MG63 (cell line): ENCODE measurements around the gene HDAC9. TPM values are rescaled to one million over a fixed set of nuclear protein-coding genes. Genes with fewer than 3 reads are reported as not detected.

Source experiments
- DNase-seq: peaks from one replicate; pipeline ENCODE4 v3.0.0-alpha.2; 2020
- H3K27me3 ChIP-seq: fragments of 250-450 bp; sonication (Bioruptor Pico); 2 replicates; pipeline ENCODE4 v1.5.1; 2020; ENCODE audit warnings: mild to moderate bottlenecking, moderate library complexity
- H3K36me3 ChIP-seq: fragments of 250-450 bp; sonication (Bioruptor Pico); 2 replicates; pipeline ENCODE4 v1.5.1; 2020; ENCODE audit warnings: mild to moderate bottlenecking, moderate library complexity
- H3K4me3 ChIP-seq: fragments of 250-450 bp; sonication (Bioruptor Pico); 2 replicates; pipeline ENCODE4 v1.5.1; 2020; ENCODE audit warnings: mild to moderate bottlenecking, moderate library complexity
- H3K9me3 ChIP-seq: fragments of 250-450 bp; sonication (Bioruptor Pico); 2 replicates; pipeline ENCODE4 v1.5.1; 2020; ENCODE audit warnings: mild to moderate bottlenecking, moderate library complexity
- total RNA-seq: library from RNA; depleted of rRNA; stranded (reverse); fragments of >200 nt; shearing (Covaris generic); gene quantifications from 2 replicates; pipeline ENCODE4 v1.2.3, GENCODE V29; 2014; ENCODE audit warnings: low replicate concordance

Gene HDAC9
- total RNA-seq, 1 experiment from 2014 or later: 0.03 TPM

DNA sequence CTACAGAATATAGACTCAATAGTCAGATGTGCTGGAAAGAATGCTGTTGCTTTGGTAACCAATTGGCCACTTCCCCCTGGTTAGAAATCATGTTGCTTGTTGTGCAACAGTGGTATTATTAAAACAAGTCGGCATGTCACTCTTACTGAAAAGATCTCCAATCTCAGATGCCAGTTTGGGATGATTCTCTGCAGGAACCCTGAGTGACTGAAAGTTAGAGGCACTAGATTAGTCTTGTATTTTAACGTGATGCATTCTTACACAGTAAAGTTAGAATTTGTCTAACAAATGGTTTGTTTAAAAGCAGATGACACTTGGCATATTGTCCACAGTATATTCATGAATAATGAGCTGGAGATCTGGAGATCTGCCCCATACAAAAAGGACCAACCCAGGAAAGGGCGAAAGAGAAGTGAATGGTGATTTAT is 334.3 kb downstream of the HDAC9 start:
- DNase-seq: no peak
- H3K27me3 ChIP-seq: no peaks in the 10 kb centered on the region
- H3K9me3 ChIP-seq: no peaks in the 10 kb centered on the region
- H3K4me3 ChIP-seq: no peak overlapping the region
- H3K36me3 ChIP-seq: no peaks in the 10 kb centered on the region

DNA sequence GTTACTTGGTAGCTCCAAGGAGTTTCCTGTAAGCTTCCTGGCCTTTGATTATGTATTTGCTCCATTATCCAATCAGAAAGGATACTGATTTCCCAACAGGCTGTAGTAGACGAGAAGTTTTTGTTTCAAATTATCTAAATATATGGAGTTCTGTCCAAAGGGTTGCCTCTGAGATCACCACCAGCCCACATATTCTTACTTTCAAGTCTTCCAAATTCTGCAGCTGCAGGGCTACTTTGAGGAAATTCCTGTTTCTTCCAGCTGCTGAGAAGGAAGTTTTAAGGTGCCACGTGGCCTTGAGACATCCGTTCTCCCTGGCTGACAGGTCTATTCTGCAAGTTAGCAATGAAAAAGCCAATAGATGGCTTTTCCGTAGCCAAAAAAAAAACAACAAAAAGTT is 335.9 kb downstream of the HDAC9 start:
- H3K36me3 ChIP-seq: no peaks in the 10 kb centered on the region
- no peak for DNase-seq
- no peaks in the 10 kb centered on the region for H3K9me3 ChIP-seq
- H3K27me3 ChIP-seq: no peaks in the 10 kb centered on the region
- H3K4me3 ChIP-seq: no peak overlapping the region

DNA sequence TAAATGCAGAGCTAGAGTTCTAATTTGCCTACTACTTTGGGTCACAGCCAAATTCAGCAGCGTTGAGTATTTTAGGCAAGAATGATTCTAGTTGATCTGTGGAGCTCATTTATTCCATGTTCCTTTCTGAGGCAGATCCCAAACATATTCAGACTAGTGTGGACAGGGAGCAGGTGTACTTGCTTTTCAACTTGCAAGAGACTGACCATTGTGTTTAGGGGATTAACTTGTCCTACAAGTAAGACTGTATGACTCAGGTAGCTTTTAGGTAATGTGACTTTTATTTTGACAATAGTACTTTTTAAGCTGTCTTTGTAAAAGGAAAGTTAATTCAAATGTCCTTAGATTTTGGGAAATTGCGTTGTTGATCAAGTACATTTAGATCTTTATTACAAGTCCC is 336.4 kb downstream of the HDAC9 start:
- H3K9me3 ChIP-seq: no peaks in the 10 kb centered on the region
- no peaks in the 10 kb centered on the region for H3K36me3 ChIP-seq
- no peaks in the 10 kb centered on the region for H3K27me3 ChIP-seq
- DNase-seq: no peak
- no peak overlapping the region for H3K4me3 ChIP-seq

DNA sequence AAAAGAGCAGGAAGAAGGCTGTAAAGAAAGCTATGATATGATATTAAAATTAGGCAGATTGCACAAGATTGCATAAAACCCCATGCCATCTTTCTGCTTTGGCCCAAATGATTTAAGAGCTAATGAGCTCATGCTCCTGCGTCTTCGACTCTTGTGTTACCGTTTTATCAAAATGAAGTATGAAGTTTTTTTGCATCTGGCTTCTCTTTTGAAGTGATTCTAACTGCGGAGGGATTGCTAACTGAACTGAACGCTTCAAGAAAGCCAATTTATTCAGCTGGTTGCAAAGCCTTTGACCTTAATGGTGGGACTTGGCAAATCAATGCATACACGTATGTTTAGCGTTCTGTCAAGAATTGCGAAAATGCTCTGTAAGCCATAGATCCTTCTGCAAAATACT is 339.0 kb downstream of the HDAC9 start:
- no peak for DNase-seq
- H3K27me3 ChIP-seq: no peaks in the 10 kb centered on the region
- H3K9me3 ChIP-seq: no peaks in the 10 kb centered on the region
- H3K36me3 ChIP-seq: no peaks in the 10 kb centered on the region
- no peak overlapping the region for H3K4me3 ChIP-seq

DNA sequence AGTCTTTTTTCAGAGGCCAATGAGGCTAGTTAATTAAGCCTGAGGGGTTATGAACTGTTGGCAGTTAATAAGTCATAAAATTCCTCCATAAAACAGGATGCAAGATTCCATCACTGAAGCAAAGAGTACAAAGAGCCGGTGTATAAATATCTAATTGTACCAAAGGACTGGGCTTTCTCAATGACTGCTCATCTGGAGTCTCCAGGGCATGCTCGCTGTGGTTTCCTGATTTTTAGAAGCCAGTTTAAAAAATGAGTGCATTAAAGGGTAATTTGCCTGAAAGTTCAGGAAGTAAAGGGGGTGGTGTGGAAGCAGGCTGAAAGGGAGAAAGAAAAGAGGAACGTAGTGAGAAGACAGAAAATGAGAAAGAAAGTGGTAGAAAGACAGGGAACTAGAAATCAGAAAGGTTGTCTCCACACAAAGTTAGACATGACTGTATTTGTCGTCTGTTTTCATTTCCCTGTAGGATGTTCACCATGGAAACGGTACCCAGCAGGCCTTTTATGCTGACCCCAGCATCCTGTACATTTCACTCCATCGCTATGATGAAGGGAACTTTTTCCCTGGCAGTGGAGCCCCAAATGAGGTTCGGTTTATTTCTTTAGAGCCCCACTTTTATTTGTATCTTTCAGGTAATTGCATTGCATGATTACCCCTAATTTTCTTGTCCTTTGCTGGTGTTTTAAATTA is 339.6 kb downstream of the HDAC9 start:
- Histone ChIP-seq H3K4me3 (no peak overlapping the region), H3K27me3 (no peaks in the 10 kb centered on the region), H3K36me3 (no peaks in the 10 kb centered on the region), H3K9me3 (no peaks in the 10 kb centered on the region)
- no peak for DNase-seq

DNA sequence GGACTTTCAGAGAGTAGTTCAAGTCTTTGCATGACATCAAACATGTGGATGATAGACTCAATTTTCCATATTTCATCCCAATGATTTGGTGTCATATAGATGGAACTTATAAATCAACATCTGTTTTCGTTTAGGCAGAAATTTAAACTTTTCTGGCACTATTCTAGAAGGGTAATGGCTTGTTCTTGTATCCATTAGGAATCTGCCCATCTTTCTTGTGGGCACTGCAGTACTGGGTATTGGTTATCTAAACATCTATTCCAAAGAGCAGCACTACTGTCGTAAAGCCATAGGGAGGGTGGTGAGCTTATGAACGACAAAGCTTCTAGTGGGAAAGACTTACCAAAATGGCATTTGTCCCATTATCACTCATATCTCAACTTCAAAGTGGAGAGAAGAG is 348.4 kb downstream of the HDAC9 start:
- DNase-seq: no peak
- H3K9me3 ChIP-seq: no peaks in the 10 kb centered on the region
- H3K4me3 ChIP-seq: no peak overlapping the region
- no peaks in the 10 kb centered on the region for H3K36me3 ChIP-seq
- no peaks in the 10 kb centered on the region for H3K27me3 ChIP-seq

DNA sequence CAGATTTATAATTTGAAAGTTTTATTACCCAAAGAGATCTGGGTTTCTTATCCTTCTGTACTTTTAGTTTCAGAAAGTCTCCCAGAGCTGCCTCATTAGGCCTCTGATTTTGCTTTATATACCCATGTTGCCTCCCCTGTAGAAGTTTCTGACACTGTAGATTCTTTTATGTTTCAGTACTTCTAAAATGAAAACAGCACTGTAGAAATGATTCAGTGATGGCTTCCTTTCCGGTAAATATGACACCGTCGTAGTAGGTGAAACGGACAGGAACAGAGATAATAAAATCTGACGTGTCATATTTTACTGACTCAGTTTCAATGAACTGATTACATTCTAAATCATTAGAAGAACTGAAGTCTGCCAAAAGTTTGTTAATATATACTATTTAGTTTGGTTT is 349.2 kb downstream of the HDAC9 start:
- Histone ChIP-seq H3K9me3 (no peaks in the 10 kb centered on the region), H3K4me3 (no peak overlapping the region), H3K36me3 (no peaks in the 10 kb centered on the region), H3K27me3 (no peaks in the 10 kb centered on the region)
- DNase-seq: no peak

DNA sequence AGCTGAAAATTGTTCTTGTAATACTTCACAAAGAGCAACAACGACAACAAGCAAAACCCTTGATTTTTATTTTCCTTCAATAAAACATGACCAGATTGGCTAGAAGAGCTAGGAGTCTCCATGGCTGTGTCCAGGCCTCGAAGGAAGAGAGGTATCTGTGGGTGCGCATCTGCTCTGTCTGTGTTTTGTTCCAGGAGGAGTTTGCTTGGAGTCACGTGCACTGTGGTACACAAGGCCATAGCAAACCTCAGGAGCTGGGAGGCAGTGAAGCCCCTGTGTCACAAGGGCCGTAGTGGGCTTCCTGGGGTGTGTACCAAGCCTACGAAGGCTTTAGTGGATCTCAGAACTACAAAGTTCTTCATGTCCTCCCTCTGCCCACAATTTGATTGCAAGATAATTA is 350.2 kb downstream of the HDAC9 start:
- H3K27me3 ChIP-seq: no peaks in the 10 kb centered on the region
- no peak for DNase-seq
- H3K4me3 ChIP-seq: no peak overlapping the region
- no peaks in the 10 kb centered on the region for H3K9me3 ChIP-seq
- no peaks in the 10 kb centered on the region for H3K36me3 ChIP-seq

DNA sequence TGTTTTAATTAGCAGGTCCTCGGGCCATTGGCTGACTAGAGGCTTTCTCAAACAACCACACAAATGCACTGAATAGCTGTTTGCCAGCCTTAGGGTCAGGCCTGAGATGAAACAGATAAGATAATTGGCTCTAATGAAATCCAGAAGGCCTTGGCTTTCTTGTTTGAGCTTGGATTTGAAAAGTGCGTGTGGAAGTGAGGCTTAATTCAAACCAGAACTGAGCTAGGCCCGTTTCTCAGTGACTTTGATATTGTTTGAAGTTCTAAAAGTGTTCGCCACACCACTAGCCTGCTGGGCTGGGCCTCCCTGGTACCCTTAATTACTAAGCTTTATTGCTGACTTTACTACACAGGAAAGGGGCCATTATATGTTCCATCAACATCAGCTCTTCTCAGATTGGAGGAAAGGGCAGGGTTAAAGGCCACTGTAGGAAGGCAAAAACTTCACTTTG is 351.2 kb downstream of the HDAC9 start:
- Histone ChIP-seq H3K27me3 (no peaks in the 10 kb centered on the region), H3K36me3 (no peaks in the 10 kb centered on the region), H3K4me3 (no peak overlapping the region), H3K9me3 (no peaks in the 10 kb centered on the region)
- DNase-seq: no peak

DNA sequence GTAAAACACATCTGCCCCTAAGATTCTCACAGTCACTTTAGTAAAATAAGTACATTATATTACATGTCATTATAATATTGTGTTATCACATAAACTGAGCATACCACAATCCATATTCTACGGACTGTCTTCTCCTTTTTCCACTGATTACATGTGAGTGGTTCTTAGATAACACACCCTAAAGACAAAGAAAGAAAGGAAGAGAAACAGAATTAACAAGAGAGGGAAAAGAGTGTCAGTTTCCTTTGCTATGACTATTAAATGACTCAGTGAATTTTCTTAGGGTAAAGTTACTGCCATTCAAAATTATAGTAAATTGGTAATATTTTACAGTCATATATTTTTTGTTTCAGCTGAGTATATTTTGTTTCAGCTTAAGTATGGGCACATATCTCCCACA is 353.6 kb downstream of the HDAC9 start:
- DNase-seq: no peak
- no peaks in the 10 kb centered on the region for H3K27me3 ChIP-seq
- no peaks in the 10 kb centered on the region for H3K9me3 ChIP-seq

DNA sequence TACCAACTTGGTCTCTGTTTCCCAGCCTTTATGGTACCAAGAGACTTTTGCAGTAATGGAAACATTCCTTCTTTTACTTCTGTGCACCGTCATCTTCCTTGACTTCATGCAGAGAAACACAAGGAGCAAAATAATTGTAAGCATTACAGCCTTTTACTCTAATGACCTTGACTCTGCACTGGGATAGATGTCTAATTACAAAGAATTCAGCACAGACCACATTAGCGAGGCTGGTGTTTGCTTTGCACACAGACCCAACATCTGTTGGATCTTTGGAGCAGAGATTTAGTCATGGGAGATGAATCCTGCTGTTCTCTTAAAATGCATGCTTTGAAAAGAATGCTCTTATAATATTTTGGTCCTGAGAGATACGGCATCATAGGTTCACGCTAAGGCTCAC is 360.2 kb downstream of the HDAC9 start:
- no peak for DNase-seq
- no peaks in the 10 kb centered on the region for H3K36me3 ChIP-seq

More for the DNA sequence above, 353.6 kb downstream of the HDAC9 start:
- no peaks in the 10 kb centered on the region for H3K36me3 ChIP-seq
- no peak overlapping the region for H3K4me3 ChIP-seq

DNA sequence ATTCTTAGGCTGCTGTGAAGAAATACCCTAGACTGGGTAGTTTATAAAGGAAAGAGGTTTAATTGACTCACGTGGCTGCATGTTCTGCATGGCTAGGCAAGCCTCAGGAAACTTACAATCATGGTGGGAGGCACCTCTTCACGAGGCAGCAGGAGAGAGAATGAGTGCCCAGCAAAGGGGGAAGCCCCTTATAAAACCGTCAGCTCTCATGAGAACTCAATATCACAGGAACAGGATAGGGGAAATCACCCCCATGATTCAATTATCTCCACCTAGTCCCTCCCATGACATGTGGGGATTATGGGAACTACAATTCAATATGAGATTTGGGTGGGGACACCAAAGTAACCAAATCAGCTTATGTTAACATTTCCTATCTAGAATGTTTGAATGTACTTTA is 362.7 kb downstream of the HDAC9 start:
- DNase-seq: no peak
- Histone ChIP-seq H3K9me3 (no peaks in the 10 kb centered on the region), H3K27me3 (no peaks in the 10 kb centered on the region), H3K4me3 (no peak overlapping the region), H3K36me3 (no peaks in the 10 kb centered on the region)

More for the DNA sequence above, 360.2 kb downstream of the HDAC9 start:
- no peaks in the 10 kb centered on the region for H3K9me3 ChIP-seq
- H3K4me3 ChIP-seq: no peak overlapping the region
- H3K27me3 ChIP-seq: no peaks in the 10 kb centered on the region

DNA sequence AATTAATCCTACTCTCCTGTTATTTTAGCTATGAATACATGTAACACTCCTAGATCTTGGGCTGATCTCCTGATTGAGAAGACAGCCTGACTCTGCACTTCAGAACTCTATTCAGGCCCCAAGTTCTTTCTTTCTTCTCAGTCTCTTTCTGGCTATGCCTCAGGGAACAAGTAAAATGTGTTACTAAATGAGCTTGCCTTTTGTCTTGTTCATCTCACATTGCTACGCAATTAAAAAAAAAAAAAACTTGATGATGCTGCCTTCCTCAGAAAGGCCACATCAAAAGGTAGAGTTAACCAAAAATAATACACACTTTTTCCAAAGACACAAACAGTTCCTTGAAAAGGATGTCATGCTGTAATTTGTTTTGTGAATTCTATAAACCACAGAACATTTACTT is 363.8 kb downstream of the HDAC9 start:
- Histone ChIP-seq H3K4me3 (no peak overlapping the region), H3K36me3 (no peaks in the 10 kb centered on the region), H3K27me3 (no peaks in the 10 kb centered on the region), H3K9me3 (no peaks in the 10 kb centered on the region)
- DNase-seq: no peak

DNA sequence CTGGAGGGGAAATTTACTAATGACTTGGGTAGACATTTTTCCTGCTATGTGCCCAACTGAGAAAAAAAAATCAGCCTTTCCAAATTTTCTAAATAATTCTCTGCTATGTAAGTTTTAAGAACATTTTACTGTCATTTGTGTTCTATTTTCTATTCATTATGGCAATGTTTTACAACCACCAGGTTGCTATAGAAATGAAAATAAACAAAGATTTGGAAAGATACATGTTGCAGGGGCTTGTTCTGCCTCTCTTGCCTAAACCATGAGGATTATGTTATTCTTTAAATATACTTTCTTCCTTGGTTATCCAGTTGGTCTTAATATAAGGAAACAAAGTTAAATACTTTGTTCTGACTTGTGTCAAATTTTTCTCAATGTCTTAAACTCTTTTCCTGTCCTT is 364.7 kb downstream of the HDAC9 start:
- Histone ChIP-seq H3K27me3 (no peaks in the 10 kb centered on the region), H3K9me3 (no peaks in the 10 kb centered on the region), H3K4me3 (no peak overlapping the region), H3K36me3 (no peaks in the 10 kb centered on the region)
- no peak for DNase-seq

DNA sequence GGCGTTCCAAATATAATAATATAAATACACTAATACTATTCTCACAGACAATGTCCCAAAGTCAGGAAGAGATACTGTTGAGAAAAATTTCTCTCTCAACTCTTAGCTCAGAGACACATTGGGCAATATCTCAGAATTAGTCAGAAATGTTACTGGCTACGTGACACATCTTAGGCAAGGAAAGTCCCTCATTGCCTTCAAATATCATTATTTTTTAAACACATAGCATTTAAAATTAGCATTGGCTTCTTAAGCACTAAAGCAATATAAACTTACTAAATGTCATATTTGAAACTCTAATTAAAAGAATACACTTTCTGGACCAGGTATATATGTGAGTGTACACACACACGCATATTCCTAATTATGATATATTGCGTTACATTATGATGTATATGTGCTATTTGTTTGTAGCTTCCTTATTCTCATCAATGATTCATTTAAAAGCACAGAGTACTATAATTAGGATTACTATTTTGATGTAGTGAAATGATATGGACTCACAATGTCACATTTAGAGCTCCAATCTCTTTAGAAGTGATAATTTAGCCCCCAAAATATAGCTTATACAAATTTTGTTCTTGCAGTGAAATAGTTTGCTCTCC is 366.1 kb downstream of the HDAC9 start:
- Histone ChIP-seq H3K9me3 (no peaks in the 10 kb centered on the region), H3K36me3 (no peaks in the 10 kb centered on the region), H3K4me3 (no peak overlapping the region), H3K27me3 (no peaks in the 10 kb centered on the region)
- DNase-seq: no peak

DNA sequence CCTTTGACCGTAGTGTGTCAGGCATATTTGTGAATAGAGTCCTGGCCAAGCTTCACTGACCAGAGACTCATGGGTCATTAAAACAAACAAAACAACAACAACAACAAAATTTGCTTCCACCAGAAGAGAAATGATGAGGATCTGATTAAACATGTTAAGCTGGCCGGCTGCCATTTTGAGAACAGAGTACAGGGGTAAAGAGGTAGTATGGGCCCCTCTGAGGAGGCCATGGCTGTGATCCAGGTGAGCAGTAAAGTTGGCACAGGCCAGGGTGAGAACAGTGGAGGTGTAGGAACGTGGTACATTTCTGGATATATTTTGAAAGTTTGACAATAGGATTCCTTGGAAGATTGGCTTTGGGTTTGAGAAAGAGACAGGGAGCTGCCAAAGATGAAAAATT is 369.4 kb downstream of the HDAC9 start:
- Histone ChIP-seq H3K4me3 (no peak overlapping the region), H3K36me3 (no peaks in the 10 kb centered on the region), H3K27me3 (no peaks in the 10 kb centered on the region), H3K9me3 (no peaks in the 10 kb centered on the region)
- DNase-seq: no peak

DNA sequence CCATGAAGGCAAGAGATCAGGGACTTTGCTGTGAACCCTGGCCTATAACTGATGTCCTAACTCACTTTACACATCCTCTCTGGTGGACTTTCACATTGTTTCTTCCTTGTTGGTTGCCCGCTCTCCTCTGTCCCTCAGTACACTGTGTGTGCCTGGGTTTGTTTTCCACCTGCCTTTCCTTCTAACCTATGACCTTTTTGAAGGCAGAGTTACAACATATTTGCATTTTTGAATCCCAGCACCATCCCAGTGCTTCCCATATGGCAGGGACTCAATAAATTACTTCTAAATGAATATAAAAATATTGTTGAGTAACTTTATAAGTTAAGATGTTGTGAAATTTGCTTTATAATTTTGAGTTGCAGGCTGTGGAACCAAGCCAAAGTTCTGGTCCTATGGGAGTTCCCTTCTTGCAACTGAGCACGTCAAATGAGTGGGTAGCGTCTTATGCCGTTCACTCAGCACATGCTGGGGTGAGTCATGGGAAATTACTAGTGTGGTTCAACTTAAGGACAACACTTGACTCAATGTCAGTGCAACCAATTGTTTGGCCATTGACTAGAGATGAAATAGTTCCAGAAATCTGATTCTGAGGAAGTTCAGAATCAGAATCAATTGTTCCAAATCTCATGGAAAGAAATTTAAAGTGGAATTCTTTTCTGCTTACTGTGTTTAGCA is 370.9 kb downstream of the HDAC9 start:
- peak; percentile 80 for DNase-seq
- Histone ChIP-seq H3K9me3 (0 out of 2 replicates have a peak, but pooled peaks cover 2% of the 10 kb centered on the region), H3K27me3 (no peaks in the 10 kb centered on the region), H3K4me3 (no peak overlapping the region), H3K36me3 (no peaks in the 10 kb centered on the region)

DNA sequence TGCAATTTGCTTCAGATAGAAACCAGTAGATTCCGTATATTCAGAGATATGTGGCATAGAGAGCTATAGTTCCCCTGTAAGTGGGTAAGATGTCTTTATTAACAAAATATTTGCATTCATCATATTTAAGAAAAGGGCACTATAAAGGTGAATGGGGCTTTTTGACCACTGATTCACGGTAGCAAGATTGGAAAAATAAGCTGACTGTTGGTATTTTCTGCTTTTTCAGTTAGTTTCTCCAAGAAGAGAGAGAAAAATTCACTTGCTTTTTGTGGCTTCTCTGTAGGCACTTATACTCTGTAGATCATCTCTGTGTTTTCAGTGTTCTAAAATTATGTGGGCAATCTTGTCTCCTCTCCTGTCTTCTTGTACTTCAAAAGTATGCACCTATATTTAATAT is 376.8 kb downstream of the HDAC9 start:
- no peak overlapping the region for H3K4me3 ChIP-seq
- no peaks in the 10 kb centered on the region for H3K27me3 ChIP-seq
- DNase-seq: no peak
- 0 out of 2 replicates have a peak, but pooled peaks cover 2% of the 10 kb centered on the region for H3K9me3 ChIP-seq
- H3K36me3 ChIP-seq: no peaks in the 10 kb centered on the region
